Panc1 (cell line): ENCODE data around the gene SLFN11.

ENCODE experiments used
- POLR2AphosphoS5 ChIP-seq: IDR thresholded peaks from 2 replicates; pipeline ENCODE4 v1.6.1; 2012; ENCODE audit warnings: mild to moderate bottlenecking, low read depth, low read length, moderate library complexity
- SIN3A ChIP-seq: IDR thresholded peaks from 2 replicates; pipeline ENCODE4 v1.6.1; 2012; ENCODE audit warnings: low read depth, mild to moderate bottlenecking, low read length, moderate library complexity, borderline replicate concordance; ENCODE audit not compliant: insufficient read depth
- TF ChIP-seq, protein P1 (sequence below): fragments of 450-650 bp; IDR thresholded peaks from 2 replicates; pipeline ENCODE4 v1.5.1; 2017; ENCODE audit warnings: mild to moderate bottlenecking
- TF ChIP-seq, protein P2 (sequence below), 2 experiments: IDR thresholded peaks; 2 replicates each; pipeline ENCODE4 v1.6.1; 2011 to 2012; ENCODE audit warnings: low read depth in 2 of 2, control low read depth in 1 of 2, low read length in 1 of 2, mild to moderate bottlenecking in 1 of 2, moderate library complexity in 1 of 2; ENCODE audit not compliant: insufficient read depth in 1 of 2

DNA sequence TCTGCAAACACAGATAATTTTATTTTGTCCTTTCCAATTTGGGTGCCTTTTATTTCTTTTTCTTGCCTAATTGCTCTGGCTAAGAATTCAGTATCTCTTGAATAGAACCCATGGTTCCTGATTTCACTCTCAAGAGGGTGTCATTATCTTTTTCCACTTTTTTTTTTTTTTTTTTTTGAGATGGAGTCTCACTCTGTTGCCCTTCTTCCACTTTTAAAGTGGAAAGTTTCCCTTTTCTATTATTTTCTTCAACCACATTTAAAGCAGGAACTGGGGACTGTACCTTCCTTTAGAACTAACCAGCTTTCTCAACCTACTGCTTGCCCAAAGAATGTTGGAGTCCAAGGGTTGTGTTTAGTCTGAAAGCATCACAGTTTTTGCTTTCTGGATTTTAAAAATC, 31.1 kb downstream of the SLFN11 start:
- TF ChIP-seq, protein P1, sequence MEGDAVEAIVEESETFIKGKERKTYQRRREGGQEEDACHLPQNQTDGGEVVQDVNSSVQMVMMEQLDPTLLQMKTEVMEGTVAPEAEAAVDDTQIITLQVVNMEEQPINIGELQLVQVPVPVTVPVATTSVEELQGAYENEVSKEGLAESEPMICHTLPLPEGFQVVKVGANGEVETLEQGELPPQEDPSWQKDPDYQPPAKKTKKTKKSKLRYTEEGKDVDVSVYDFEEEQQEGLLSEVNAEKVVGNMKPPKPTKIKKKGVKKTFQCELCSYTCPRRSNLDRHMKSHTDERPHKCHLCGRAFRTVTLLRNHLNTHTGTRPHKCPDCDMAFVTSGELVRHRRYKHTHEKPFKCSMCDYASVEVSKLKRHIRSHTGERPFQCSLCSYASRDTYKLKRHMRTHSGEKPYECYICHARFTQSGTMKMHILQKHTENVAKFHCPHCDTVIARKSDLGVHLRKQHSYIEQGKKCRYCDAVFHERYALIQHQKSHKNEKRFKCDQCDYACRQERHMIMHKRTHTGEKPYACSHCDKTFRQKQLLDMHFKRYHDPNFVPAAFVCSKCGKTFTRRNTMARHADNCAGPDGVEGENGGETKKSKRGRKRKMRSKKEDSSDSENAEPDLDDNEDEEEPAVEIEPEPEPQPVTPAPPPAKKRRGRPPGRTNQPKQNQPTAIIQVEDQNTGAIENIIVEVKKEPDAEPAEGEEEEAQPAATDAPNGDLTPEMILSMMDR, result no peak
- TF ChIP-seq POLR2AphosphoS5, result no peak
- TF ChIP-seq SIN3A, result no peak
- TF ChIP-seq, protein P2, sequence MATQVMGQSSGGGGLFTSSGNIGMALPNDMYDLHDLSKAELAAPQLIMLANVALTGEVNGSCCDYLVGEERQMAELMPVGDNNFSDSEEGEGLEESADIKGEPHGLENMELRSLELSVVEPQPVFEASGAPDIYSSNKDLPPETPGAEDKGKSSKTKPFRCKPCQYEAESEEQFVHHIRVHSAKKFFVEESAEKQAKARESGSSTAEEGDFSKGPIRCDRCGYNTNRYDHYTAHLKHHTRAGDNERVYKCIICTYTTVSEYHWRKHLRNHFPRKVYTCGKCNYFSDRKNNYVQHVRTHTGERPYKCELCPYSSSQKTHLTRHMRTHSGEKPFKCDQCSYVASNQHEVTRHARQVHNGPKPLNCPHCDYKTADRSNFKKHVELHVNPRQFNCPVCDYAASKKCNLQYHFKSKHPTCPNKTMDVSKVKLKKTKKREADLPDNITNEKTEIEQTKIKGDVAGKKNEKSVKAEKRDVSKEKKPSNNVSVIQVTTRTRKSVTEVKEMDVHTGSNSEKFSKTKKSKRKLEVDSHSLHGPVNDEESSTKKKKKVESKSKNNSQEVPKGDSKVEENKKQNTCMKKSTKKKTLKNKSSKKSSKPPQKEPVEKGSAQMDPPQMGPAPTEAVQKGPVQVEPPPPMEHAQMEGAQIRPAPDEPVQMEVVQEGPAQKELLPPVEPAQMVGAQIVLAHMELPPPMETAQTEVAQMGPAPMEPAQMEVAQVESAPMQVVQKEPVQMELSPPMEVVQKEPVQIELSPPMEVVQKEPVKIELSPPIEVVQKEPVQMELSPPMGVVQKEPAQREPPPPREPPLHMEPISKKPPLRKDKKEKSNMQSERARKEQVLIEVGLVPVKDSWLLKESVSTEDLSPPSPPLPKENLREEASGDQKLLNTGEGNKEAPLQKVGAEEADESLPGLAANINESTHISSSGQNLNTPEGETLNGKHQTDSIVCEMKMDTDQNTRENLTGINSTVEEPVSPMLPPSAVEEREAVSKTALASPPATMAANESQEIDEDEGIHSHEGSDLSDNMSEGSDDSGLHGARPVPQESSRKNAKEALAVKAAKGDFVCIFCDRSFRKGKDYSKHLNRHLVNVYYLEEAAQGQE (IDR thresholded peaks at IDR 0.05; ENCODE audit: insufficient read depth in 1 of 2, low read depth in 2 of 2, low read length in 1 of 2), result no peak
